ENCODE measurements around the gene CAPN2. TPM values are rescaled to one million over a fixed set of nuclear protein-coding genes. Genes with fewer than 3 reads are reported as not detected.

The CAPN2 gene
- total RNA-seq, 3 donors from 2014 or later (not counting 1 experiment from before 2014, with no cell fraction given), result 228 to 275 (median 236) TPM

DNA sequence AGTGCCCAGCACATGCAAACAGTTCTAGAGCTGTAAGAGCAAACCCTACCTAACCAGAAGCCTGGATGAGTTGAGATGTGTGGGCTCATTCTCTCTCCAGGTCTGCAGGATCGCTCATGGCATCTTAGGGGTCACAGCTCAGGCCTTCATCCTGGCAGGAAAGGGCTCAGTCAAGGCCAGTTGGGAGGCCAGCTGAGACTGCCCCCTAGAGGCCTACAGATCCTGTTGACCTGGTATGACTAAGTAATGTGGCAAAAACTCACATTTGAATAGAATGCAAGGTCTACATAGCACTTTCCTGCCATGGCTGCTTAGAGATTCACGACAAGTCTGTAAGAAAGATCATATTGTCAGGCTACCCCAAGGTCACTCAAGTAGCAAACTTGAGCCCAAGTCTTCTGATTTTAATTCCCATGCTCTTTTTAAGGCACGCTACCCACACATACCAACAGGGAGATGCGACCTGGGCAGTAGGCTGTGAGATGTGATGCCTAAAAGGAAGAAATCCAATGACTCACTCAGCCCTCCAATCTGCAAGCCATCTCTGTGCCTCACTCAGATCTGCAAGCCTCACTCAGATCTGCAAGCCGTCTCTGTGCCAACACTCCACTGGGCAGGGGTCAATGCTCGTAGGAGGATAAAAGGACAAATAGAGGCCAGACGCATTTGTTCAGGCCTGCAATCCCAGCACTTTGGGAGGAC, 41.7 kb upstream of the CAPN2 start:
- WGBS (ENCODE audit: insufficient coverage), result 77% methylated on average over 7 of the region's 7 CpGs
- no peak overlapping the region for H3K27ac ChIP-seq (ENCODE audit: low read length)
- H3K4me3 ChIP-seq (ENCODE audit: low read length), result no peak overlapping the region
- Mint-ChIP-seq H3K9me3 (peaks cover 0 to 3% of the 10 kb centered on the region in 2 donors), H3K36me3 (peaks cover 6% of the 10 kb centered on the region), H3K4me3 (no peak overlapping the region), H3K27me3 (ENCODE audit: low read depth in 2 of 2) (no peaks in the 10 kb centered on the region), H3K4me1 (no peaks in the 10 kb centered on the region), H3K27ac (no peak overlapping the region)
- intact Hi-C loops (cut with micrococcal nuclease), result no loop called here
- peak in 1 of 3 donors; percentile 44 for ATAC-seq
- no peaks in the 10 kb centered on the region for H3K36me3 ChIP-seq (ENCODE audit: control insufficient read depth, insufficient read depth, low read length)
- no peaks in the 10 kb centered on the region for H3K27me3 ChIP-seq (ENCODE audit: control insufficient read depth, insufficient read depth, low read length)
- no peaks in the 10 kb centered on the region for H3K4me1 ChIP-seq (ENCODE audit: control insufficient read depth, insufficient read depth, low read length)
- TF ChIP-seq, protein P1, sequence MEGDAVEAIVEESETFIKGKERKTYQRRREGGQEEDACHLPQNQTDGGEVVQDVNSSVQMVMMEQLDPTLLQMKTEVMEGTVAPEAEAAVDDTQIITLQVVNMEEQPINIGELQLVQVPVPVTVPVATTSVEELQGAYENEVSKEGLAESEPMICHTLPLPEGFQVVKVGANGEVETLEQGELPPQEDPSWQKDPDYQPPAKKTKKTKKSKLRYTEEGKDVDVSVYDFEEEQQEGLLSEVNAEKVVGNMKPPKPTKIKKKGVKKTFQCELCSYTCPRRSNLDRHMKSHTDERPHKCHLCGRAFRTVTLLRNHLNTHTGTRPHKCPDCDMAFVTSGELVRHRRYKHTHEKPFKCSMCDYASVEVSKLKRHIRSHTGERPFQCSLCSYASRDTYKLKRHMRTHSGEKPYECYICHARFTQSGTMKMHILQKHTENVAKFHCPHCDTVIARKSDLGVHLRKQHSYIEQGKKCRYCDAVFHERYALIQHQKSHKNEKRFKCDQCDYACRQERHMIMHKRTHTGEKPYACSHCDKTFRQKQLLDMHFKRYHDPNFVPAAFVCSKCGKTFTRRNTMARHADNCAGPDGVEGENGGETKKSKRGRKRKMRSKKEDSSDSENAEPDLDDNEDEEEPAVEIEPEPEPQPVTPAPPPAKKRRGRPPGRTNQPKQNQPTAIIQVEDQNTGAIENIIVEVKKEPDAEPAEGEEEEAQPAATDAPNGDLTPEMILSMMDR (IDR thresholded peaks at IDR 0.05), result no peak
- peak in 1 of 2 donors; percentile 40 for DNase-seq
- H3K9me3 ChIP-seq (ENCODE audit: control insufficient read depth, insufficient read depth, low read length), result peaks cover 4% of the 10 kb centered on the region

DNA sequence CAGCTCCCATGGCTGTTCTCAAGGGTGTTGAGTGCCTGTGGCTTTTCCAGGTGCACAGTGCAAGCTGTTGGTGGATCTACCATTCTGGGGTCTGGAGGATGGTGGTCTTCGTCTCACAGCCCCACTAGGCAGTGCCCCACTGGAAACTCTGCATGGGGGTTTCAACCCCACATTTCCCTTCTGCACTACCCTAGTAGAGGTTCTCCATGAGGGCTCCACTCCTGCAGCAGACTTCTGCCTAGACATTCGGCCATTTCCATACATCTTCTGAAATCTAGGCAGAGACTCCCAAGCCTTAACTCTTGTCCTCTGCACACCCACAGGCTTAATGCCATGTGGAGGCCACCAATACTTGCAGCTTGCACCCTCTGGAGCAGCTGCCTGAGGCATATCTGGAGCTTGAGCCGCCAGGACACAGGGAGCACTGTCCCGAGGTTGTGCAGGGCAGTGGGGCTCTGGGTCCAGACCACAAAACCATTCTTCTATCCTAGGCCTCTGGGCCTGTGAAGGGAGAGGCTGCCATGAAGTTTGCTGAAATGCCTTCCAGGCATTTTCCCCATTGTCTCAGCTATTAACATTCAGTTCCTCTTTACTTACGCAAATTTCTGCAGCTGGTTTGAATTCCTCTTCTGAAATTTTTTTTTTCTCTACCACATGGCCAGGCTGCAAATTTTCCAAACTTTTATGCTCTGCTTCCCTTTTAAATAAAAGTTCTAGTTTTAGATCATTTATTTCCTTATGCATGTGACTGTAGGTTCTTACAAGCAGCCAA, 38.0 kb upstream of the CAPN2 start:
- H3K4me1 ChIP-seq (ENCODE audit: control insufficient read depth, insufficient read depth, low read length), result no peaks in the 10 kb centered on the region
- H3K27me3 ChIP-seq (ENCODE audit: control insufficient read depth, insufficient read depth, low read length), result no peaks in the 10 kb centered on the region
- peaks cover 0 to 3% of the 10 kb centered on the region in 2 donors for H3K9me3 Mint-ChIP-seq
- H3K4me3 Mint-ChIP-seq, result no peak overlapping the region
- no peak overlapping the region for H3K27ac ChIP-seq (ENCODE audit: low read length)
- 64% methylated on average over 5 of the region's 5 CpGs for WGBS (ENCODE audit: insufficient coverage)
- H3K4me1 Mint-ChIP-seq, result no peaks in the 10 kb centered on the region
- H3K4me3 ChIP-seq (ENCODE audit: low read length), result no peak overlapping the region
- no peak for ATAC-seq
- DNase-seq, result no peak
- no peaks in the 10 kb centered on the region for H3K27me3 Mint-ChIP-seq (ENCODE audit: low read depth in 2 of 2)
- no peaks in the 10 kb centered on the region for H3K36me3 ChIP-seq (ENCODE audit: control insufficient read depth, insufficient read depth, low read length)
- TF ChIP-seq, protein P1 (IDR thresholded peaks at IDR 0.05), result no peak
- intact Hi-C loops (cut with micrococcal nuclease), result no loop called here
- H3K9me3 ChIP-seq (ENCODE audit: control insufficient read depth, insufficient read depth, low read length), result peaks cover 4% of the 10 kb centered on the region
- H3K36me3 Mint-ChIP-seq, result peaks cover 6% of the 10 kb centered on the region
- H3K27ac Mint-ChIP-seq, result no peak overlapping the region

DNA sequence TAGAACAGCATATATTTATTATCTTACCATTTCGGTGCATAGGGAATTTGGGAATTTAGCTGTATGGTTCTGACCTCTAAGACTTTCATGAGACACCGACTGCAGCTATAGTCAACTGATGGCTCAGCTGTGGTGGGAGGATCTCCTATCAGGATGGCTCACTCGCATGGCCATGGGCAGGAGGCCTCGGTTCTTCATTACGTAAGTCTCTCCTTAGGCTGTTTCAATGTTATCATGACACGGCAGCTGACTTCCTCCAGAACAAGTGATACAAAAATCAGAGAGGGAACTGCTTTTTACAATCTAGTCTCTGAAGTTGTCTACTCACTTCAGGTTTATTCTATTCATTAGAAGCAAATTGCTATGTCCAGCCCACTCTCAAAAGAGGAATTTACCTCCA, 33.5 kb upstream of the CAPN2 start:
- no peak for ATAC-seq
- intact Hi-C loops (cut with micrococcal nuclease), result no loop called here
- Mint-ChIP-seq H3K27me3 (ENCODE audit: low read depth in 2 of 2) (peaks cover 0 to 6% of the 10 kb centered on the region in 2 donors), H3K27ac (no peak overlapping the region), H3K9me3 (peaks cover 0 to 3% of the 10 kb centered on the region in 2 donors), H3K4me1 (no peaks in the 10 kb centered on the region), H3K36me3 (peaks cover 6% of the 10 kb centered on the region), H3K4me3 (no peak overlapping the region)
- Histone ChIP-seq H3K36me3 (ENCODE audit: control insufficient read depth, insufficient read depth, low read length) (no peaks in the 10 kb centered on the region), H3K27me3 (ENCODE audit: control insufficient read depth, insufficient read depth, low read length) (no peaks in the 10 kb centered on the region), H3K27ac (ENCODE audit: low read length) (no peak overlapping the region), H3K9me3 (ENCODE audit: control insufficient read depth, insufficient read depth, low read length) (peaks cover 4% of the 10 kb centered on the region), H3K4me3 (ENCODE audit: low read length) (no peak overlapping the region), H3K4me1 (ENCODE audit: control insufficient read depth, insufficient read depth, low read length) (no peaks in the 10 kb centered on the region)
- TF ChIP-seq, protein P1 (IDR thresholded peaks at IDR 0.05), result no peak
- 39% methylated on average over 6 of the region's 6 CpGs for WGBS (ENCODE audit: insufficient coverage)
- no peak for DNase-seq

Data from natural killer cell (primary cell).